ENCODE measurements around the gene PIGK.

The PIGK gene

DNA sequence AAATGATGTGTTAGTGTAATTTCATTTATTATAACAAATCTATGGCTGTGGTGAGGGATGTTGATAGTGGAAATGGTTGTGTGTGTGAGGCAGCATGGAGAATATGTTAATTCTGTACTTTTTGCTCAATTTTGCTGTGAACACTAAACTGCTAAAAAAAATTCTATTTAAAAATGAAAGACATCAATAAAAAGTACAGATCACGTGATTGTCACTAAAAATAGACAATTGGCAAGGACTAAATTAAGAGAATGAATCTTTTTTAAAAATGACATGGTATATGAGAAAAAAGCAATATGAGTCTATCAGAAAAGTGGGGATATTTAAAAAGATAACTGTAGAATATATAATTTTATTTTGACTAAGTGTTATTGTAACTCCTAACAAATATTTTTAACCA is 15.7 kb upstream of the PIGK start:
- TF ChIP-seq EZH2 (IDR thresholded peaks at IDR 0.05; ENCODE audit: borderline replicate concordance, low read length) = no peak
- TF ChIP-seq, protein P1, sequence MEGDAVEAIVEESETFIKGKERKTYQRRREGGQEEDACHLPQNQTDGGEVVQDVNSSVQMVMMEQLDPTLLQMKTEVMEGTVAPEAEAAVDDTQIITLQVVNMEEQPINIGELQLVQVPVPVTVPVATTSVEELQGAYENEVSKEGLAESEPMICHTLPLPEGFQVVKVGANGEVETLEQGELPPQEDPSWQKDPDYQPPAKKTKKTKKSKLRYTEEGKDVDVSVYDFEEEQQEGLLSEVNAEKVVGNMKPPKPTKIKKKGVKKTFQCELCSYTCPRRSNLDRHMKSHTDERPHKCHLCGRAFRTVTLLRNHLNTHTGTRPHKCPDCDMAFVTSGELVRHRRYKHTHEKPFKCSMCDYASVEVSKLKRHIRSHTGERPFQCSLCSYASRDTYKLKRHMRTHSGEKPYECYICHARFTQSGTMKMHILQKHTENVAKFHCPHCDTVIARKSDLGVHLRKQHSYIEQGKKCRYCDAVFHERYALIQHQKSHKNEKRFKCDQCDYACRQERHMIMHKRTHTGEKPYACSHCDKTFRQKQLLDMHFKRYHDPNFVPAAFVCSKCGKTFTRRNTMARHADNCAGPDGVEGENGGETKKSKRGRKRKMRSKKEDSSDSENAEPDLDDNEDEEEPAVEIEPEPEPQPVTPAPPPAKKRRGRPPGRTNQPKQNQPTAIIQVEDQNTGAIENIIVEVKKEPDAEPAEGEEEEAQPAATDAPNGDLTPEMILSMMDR (IDR thresholded peaks at IDR 0.05; ENCODE audit: low read length) = no peak
- H2AFZ ChIP-seq (ENCODE audit: low read length) = no peak overlapping the region

DNA sequence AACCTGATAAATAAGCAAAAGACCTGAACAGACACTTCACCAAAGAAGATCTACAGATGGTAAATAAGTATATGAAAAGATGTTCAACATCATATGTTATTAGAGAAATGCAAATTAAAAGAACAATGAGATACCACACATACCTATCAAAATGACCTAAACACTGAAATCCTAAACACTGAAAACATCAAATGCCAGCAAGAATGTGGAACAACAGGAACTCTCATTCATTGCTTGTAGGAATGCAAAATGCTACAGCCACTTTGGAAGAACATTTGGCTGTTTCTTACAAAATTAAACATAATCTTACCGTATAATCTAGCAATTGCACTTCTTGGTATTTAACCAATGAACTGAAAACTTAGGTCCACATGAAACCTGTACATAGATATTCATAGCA is 14.9 kb upstream of the PIGK start:
- H4K20me1 ChIP-seq (ENCODE audit: insufficient read depth, low read length) = no peaks in the 10 kb centered on the region
- H2AFZ ChIP-seq (ENCODE audit: low read length) = no peak overlapping the region
- H3K36me3 ChIP-seq (ENCODE audit: insufficient read depth, low read length) = no peaks in the 10 kb centered on the region
- no peak overlapping the region for H3K9ac ChIP-seq (ENCODE audit: low read length)
- H3K79me2 ChIP-seq (ENCODE audit: insufficient read depth, low read length) = no peaks in the 10 kb centered on the region
- H3K4me2 ChIP-seq (ENCODE audit: low read length) = no peak overlapping the region
- H3K27ac ChIP-seq (ENCODE audit: low read depth, low read length, poor library complexity, severe bottlenecking) = no peak overlapping the region
- H3F3A ChIP-seq (ENCODE audit: insufficient read depth, low read length) = no peaks in the 10 kb centered on the region
- no peak overlapping the region for H3K4me3 ChIP-seq (ENCODE audit: low read depth, low read length, poor library complexity, severe bottlenecking)
- no peaks in the 10 kb centered on the region for H3K4me1 ChIP-seq (ENCODE audit: insufficient read depth, low read length, severe bottlenecking)
- H3K9me2 ChIP-seq (ENCODE audit: low read depth, low read length) = no peaks in the 10 kb centered on the region
- H3K27me3 ChIP-seq (ENCODE audit: insufficient read depth, low read length) = no peaks in the 10 kb centered on the region
- TF ChIP-seq, protein P1 (IDR thresholded peaks at IDR 0.05; ENCODE audit: low read length) = no peak
- no peak for TF ChIP-seq EZH2 (IDR thresholded peaks at IDR 0.05; ENCODE audit: borderline replicate concordance, low read length)
- no peaks in the 10 kb centered on the region; the same call in 1 of the 2 replicates for H3K9me3 ChIP-seq (ENCODE audit: low read length)

More for the DNA sequence above, 15.7 kb upstream of the PIGK start:
- H3K79me2 ChIP-seq (ENCODE audit: insufficient read depth, low read length) = no peaks in the 10 kb centered on the region
- H3K4me3 ChIP-seq (ENCODE audit: low read depth, low read length, poor library complexity, severe bottlenecking) = no peak overlapping the region
- no peak overlapping the region for H3K4me2 ChIP-seq (ENCODE audit: low read length)
- no peaks in the 10 kb centered on the region for H3K9me2 ChIP-seq (ENCODE audit: low read depth, low read length)
- H3K36me3 ChIP-seq (ENCODE audit: insufficient read depth, low read length) = no peaks in the 10 kb centered on the region
- H3K4me1 ChIP-seq (ENCODE audit: insufficient read depth, low read length, severe bottlenecking) = no peaks in the 10 kb centered on the region
- H4K20me1 ChIP-seq (ENCODE audit: insufficient read depth, low read length) = no peaks in the 10 kb centered on the region
- H3K9me3 ChIP-seq (ENCODE audit: low read length) = no peaks in the 10 kb centered on the region; the same call in 1 of the 2 replicates
- no peaks in the 10 kb centered on the region for H3K27me3 ChIP-seq (ENCODE audit: insufficient read depth, low read length)
- no peaks in the 10 kb centered on the region for H3F3A ChIP-seq (ENCODE audit: insufficient read depth, low read length)
- no peak overlapping the region for H3K9ac ChIP-seq (ENCODE audit: low read length)
- H3K27ac ChIP-seq (ENCODE audit: low read depth, low read length, poor library complexity, severe bottlenecking) = no peak overlapping the region

DNA sequence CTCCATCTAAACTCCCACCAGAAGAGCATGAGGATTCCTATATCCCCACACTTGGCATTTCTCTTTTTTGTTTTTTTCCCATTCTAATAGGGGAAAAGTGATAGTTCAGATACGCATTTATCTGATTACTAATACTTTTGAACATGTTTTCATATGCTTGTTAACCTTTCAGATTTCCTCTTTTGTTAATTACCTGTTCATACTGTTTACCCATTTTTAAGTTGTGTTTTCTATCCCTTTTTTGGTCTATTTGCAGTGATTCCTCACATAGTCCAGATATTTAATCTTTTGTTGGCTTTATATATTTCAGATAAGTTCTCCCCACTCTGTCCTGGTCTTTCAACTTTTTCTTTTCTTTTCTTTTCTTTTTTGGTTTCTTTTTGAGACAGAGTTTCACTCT is 13.6 kb upstream of the PIGK start:
- H3K36me3 ChIP-seq (ENCODE audit: insufficient read depth, low read length) = no peaks in the 10 kb centered on the region
- no peak overlapping the region for H2AFZ ChIP-seq (ENCODE audit: low read length)
- H3K9me2 ChIP-seq (ENCODE audit: low read depth, low read length) = no peaks in the 10 kb centered on the region
- no peaks in the 10 kb centered on the region; the same call in 1 of the 2 replicates for H3K9me3 ChIP-seq (ENCODE audit: low read length)
- TF ChIP-seq, protein P1 (IDR thresholded peaks at IDR 0.05; ENCODE audit: low read length) = no peak
- TF ChIP-seq EZH2 (IDR thresholded peaks at IDR 0.05; ENCODE audit: borderline replicate concordance, low read length) = no peak
- H3K27me3 ChIP-seq (ENCODE audit: insufficient read depth, low read length) = no peaks in the 10 kb centered on the region
- H3F3A ChIP-seq (ENCODE audit: insufficient read depth, low read length) = no peaks in the 10 kb centered on the region
- H3K4me3 ChIP-seq (ENCODE audit: low read depth, low read length, poor library complexity, severe bottlenecking) = no peak overlapping the region
- no peaks in the 10 kb centered on the region for H3K4me1 ChIP-seq (ENCODE audit: insufficient read depth, low read length, severe bottlenecking)
- no peaks in the 10 kb centered on the region for H3K79me2 ChIP-seq (ENCODE audit: insufficient read depth, low read length)
- no peaks in the 10 kb centered on the region for H4K20me1 ChIP-seq (ENCODE audit: insufficient read depth, low read length)
- H3K4me2 ChIP-seq (ENCODE audit: low read length) = no peak overlapping the region
- H3K27ac ChIP-seq (ENCODE audit: low read depth, low read length, poor library complexity, severe bottlenecking) = no peak overlapping the region
- no peak overlapping the region for H3K9ac ChIP-seq (ENCODE audit: low read length)
